Measurements from ENCODE around the gene LOC128125822.

LOC128125822 gene

DNA sequence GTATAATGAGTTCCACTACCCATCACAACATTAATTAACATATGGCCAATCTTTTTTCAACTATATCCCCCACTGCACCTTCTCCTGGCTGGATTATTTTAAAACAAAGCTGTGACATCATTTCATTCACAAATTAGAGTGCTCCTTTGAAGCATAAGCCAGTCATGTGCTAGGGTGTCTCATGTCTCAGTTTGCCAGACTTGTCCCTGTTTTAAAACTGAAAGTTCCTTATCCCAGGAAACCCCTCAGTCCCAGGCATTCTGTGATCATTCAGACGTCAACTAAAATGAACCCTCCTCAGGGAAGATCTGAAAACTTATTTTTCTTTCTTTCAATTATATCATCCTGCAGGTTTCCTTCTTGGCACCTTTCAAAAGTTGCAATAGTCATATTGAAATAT lies 29.3 kb upstream of the LOC128125822 start (continued):
- TF ChIP-seq RUNX3 (IDR thresholded peaks at IDR 0.05; ENCODE audit: low read length) (no peak), WRNIP1 (IDR thresholded peaks at IDR 0.05; ENCODE audit: borderline replicate concordance, low read depth, low read length) (no peak)

- ChIA-PET RAD21 (ENCODE audit: unreplicated experiment) (interaction anchor here (1.3 kb wide), 1 partner anchor 27 kb away, joined by 3 read pairs; no protein-coding TSS in a partner anchor), CTCF (interaction anchor here (0.7 kb wide), 1 partner anchor 39 kb away, joined by 3 read pairs; no protein-coding TSS in a partner anchor), SMC1A (ENCODE audit: uncharacterized antibody, unreplicated experiment) (interaction anchor here (0.6 to 1.0 kb wide), 4 partner anchors 23 to 220 kb away, joined by 3 to 4 read pairs (median 3); no protein-coding TSS in a partner anchor), POLR2A (interaction anchor here (1.5 kb wide), 1 partner anchor 22 kb away, joined by 3 read pairs; no protein-coding TSS in a partner anchor)
- intact Hi-C loops (cut with micrococcal nuclease; ENCODE audit: unreplicated experiment) (no loop called here), in situ Hi-C loops (cut with MboI) (no loop called here)
- H3K9me3 ChIP-seq (replicated peaks; ENCODE audit: control insufficient read depth, insufficient read depth, low read length) = no peaks in the 10 kb centered on the region
- TF ChIP-seq ZNF24 (IDR thresholded peaks at IDR 0.05) (no peak), CEBPB (IDR thresholded peaks at IDR 0.05; ENCODE audit: borderline replicate concordance in 1 of 2, low read depth in 2 of 2, low read length in 2 of 2) (no peak), MLLT1 (IDR thresholded peaks at IDR 0.05) (no peak), NFIC (IDR thresholded peaks at IDR 0.05; ENCODE audit: low read depth, low read length) (no peak), EED (IDR thresholded peaks at IDR 0.05; ENCODE audit: low read depth) (no peak)
- TF ChIP-seq, protein P1, sequence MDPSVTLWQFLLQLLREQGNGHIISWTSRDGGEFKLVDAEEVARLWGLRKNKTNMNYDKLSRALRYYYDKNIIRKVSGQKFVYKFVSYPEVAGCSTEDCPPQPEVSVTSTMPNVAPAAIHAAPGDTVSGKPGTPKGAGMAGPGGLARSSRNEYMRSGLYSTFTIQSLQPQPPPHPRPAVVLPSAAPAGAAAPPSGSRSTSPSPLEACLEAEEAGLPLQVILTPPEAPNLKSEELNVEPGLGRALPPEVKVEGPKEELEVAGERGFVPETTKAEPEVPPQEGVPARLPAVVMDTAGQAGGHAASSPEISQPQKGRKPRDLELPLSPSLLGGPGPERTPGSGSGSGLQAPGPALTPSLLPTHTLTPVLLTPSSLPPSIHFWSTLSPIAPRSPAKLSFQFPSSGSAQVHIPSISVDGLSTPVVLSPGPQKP (IDR thresholded peaks at IDR 0.05; ENCODE audit: low read depth, low read length) = no peak
- no peaks in the 10 kb centered on the region for H3K36me3 ChIP-seq (ENCODE audit: control insufficient read depth in 2 of 2, insufficient read depth in 2 of 2, low read length in 1 of 2)
- H3K4me1 ChIP-seq (ENCODE audit: control insufficient read depth, insufficient read depth, low read length) = no peaks in the 10 kb centered on the region
- no peak overlapping the region for H3K4me3 ChIP-seq
- no peaks in the 10 kb centered on the region for H3K79me2 ChIP-seq (ENCODE audit: control insufficient read depth, insufficient read depth, low read length)
- no TSS peak for BruUV-seq (replicated peaks)
- no peaks in the 10 kb centered on the region for H4K20me1 ChIP-seq (ENCODE audit: control insufficient read depth, insufficient read depth)
- 33% methylated on average over 3 of the region's 3 CpGs for WGBS (ENCODE audit: insufficient coverage, insufficient replicate concordance, low lambda C conversion rate, missing lambda C conversion rate)
- no peak overlapping the region for H2AFZ ChIP-seq (ENCODE audit: control insufficient read depth, low read depth, low read length)
- no peak overlapping the region for H3K4me2 ChIP-seq (ENCODE audit: control insufficient read depth, insufficient read depth)
- FAIRE-seq = no peak
- no peak for DNase-seq (ENCODE audit: low read depth, low spot score)
- ATAC-seq = peak; percentile 38; the same call in 1 of the 3 replicates
- H3K9ac ChIP-seq (ENCODE audit: control insufficient read depth, insufficient read depth, low read length) = no peak overlapping the region
- no peak overlapping the region for H3K27ac ChIP-seq (ENCODE audit: control insufficient read depth, insufficient read depth)
- H3K27me3 ChIP-seq (replicated peaks in 1 of 2; ENCODE audit: control insufficient read depth in 2 of 2, insufficient read depth in 2 of 2, low read length in 1 of 2) = no peaks in the 10 kb centered on the region
Observed at GRCh38 chr6:63543982-63544381, 28.3 kb upstream of the LOC128125822 start.

All from GM12878 (cell line).